ENCODE measurements around the gene LIX1L.
"Not testable (repeated sequence)": the region's sequence is repeated elsewhere in the genome, so short reads cannot be mapped to it uniquely, and the experiment has no call there.

LIX1L gene

DNA sequence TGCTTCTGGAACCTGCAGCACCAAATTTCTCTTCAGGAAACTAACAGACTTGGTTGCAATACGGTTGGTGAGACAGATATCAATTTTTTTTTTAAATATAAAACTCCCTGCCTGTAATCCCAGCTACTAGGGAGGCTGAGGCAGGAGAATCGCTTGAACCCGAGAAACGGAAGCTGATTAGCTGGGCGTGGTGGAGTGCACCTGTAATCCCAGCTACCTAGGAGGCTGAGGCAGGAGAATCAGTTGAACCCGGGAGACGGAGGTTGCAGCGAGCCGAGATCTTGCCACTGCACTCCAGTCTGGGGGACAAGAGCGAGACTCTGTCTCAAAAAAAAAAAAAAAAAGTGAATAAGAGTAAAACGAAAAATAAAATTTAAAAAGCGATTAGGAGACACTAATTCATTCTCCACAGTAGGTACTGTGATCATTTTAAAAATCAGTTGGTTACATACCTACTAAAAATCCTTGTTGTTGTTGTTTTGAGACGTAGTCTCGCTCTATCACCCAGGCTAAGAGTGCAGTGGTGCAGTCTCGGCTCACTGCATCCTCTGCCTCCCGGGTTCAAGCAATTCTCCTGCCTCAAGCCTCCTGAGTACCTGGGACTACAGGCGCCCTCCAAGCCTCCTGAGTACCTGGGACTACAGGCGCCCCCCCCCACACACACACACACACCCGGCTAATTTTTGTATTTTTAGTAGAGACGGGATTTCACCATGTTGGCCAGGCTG is 29.7 kb downstream of the LIX1L start:
- DNase-seq: peak; percentile 71

DNA sequence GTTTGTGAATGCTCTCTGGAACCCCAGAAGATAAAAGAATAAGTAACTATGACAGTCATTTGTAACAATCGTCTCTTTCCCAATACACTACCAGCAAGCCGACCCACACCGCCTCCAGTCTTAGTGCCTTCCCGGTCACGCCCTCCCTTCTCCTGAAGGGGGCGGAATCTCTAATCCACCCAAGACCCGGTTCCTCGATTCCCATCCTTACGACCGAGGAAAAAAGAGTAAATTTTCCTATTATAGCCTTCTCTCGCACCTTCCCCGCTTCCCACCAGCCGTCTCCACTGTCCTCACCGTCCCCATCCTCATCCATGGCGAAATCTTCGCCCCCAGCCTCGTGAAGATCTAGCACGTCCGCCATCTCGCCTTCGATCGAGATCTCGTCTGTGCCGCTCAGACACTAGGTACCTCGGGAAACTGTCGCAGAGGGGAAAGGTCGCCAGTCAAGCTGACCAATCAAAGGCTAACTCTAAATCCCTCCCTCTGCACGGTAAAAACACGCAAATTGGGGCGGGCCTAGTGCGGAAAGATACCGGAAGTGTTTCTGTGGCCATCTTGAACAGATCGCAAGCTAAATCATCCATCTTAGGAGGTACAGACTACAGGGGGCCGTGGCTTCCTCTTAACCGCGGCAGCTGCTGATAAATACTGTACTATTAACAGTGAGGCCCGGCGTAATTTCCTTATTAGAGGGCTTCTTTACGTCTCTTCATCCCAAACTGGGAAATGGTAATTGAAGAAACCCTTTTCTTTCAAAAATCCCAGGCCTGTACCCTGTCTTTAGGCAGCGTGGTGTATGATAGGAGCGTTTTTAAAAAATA is 30.5 kb downstream of the LIX1L start, which contains the start of gene RBM8A:
TSS of gene RBM8A (minus strand) at position 422 of the 824 bp plus-strand sequence. CDS start at position 364, 58 bp downstream.
- peak; percentile 99 for DNase-seq

DNA sequence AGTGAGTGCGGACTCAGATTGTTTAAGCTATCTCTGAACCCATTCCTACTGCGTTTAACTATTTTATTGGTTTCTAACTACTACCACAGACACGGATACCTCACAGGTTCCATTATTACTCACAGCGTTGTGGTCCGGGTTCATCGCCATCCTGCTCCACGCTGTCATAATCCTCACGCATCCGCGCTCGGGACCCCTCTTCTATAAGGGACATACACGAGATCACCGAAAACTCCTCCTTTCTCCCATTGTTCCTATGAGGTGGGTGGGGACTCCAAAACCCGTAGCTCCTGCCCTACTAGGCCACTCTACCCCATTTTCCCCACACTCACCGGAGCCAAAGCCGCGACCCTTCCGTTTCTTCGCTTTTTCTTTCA is 31.1 kb downstream of the LIX1L start:
- DNase-seq: no peak

- DNase-seq: no peak
Measured at GRCh38 chr1:145922266-145922665, 35.6 kb downstream of the LIX1L start.

DNA sequence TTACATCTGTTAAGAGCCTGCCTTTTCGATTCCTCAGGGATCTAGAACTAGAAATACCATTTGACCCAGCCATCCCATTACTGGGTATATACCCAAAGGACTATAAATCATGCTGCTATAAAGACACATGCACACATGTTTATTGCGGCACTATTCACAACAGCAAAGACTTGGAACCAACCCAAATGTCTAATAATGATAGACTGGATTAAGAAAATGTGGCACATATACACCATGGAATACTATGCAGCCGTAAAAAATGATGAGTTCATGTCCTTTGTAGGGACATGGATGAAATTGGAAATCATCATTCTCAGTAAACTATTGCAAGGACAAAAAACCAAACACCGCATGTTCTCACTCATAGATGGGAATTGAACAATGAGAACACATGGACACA is 37.5 kb downstream of the LIX1L start:
- DNase-seq: not testable (repeated sequence)

DNA sequence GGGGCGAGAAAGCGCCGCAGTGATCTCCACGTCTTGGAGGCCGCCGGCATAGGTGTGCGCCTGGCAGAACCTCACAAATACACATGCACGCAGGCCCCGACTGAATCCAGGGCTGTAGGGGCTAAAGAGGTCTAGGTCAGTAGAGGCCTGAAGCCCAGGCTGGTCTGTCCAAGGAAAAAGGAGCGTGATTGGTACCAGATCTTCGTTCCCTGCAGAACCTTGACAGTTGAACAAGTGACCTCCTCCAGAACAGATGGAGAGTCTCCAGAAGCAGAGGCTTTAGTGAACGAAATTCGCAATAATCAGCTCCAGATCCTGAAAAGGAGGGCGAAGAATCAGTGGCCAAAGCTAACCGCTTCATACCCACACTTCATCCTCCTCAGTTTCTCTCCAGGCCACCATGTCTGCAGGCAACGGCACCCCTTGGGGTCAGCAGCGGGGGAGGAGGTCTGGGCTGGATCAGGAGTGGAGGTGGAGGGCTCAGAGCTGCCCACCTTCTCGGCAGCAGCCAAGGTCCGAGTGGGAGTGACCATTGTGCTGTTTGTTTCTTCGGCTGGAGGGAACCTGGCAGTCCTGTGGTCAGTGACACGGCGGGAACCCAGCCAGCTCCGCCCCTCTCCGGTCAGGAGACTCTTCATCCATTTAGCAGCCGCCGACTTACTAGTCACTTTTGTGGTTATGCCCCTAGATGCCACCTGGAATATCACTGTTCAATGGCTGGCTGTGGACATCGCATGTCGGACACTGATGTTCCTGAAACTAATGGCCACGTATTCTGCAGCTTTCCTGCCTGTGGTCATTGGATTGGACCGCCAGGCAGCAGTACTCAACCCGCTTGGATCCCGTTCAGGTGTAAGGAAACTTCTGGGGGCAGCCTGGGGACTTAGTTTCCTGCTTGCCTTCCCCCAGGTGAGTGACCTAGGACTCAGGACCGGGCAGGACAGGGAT is 38.6 kb downstream of the LIX1L start:
- peak; percentile 24 for DNase-seq

- DNase-seq: peak; percentile 83
Measured at GRCh38 chr1:145918144-145918991, 39.4 kb downstream of the LIX1L start, which contains the start of gene PEX11B. PEX11B (minus strand) TSS chr1:145918717; CDS start chr1:145918688, 29 bp downstream.

GRCh38 chr1:145917595-145917994 is 40.2 kb downstream of the LIX1L start:
- DNase-seq: no peak

- no peak for DNase-seq
Measured at GRCh38 chr1:145916745-145917144, 41.1 kb downstream of the LIX1L start.

DNA sequence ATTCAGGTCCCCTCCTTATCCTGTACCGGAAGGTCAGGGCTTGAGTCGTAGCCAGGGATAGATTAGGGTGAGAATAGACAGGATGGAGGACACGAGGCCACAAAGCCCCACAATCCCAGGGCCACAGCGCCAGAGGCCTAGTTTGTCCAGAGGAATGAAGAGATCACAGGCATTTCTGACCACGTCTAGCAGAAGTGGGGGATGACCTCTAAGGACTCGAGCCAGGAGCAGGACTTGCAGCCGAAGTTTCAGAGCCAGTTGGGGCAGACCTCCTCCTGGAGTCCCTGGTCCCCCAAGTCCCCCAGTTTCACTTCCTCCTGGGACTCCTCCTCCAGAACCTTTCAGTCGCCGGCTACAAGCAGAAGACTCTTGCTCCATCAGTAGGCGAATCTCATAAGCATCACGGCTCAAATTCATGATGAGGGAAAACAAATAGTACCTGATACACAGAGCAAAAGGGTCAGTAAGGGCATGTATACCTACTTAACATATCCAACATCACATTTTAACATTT is 45.6 kb downstream of the LIX1L start:
- no peak for DNase-seq

DNA sequence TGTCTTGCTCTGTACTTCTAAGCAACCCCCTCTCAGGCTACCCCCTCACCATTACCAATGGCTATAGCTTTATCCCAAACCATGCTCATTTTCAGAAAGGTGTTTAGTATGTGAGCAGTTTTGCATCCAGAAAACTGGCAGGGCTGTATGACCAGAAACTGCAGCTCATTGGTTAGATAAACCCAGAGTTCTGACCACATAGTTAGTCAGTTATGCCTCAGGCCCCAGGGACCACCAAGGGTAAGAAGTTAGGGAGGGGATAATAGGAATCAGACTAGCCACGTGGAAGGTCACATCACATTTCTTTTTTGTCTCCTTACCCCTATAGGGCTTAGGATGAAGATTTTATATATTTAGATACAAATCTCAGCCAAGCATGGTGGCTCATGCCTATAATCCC is 49.2 kb downstream of the LIX1L start:
- DNase-seq: no peak

GRCh38 chr1:145906954-145907753 is 50.7 kb downstream of the LIX1L start:
- DNase-seq: no peak

DNA sequence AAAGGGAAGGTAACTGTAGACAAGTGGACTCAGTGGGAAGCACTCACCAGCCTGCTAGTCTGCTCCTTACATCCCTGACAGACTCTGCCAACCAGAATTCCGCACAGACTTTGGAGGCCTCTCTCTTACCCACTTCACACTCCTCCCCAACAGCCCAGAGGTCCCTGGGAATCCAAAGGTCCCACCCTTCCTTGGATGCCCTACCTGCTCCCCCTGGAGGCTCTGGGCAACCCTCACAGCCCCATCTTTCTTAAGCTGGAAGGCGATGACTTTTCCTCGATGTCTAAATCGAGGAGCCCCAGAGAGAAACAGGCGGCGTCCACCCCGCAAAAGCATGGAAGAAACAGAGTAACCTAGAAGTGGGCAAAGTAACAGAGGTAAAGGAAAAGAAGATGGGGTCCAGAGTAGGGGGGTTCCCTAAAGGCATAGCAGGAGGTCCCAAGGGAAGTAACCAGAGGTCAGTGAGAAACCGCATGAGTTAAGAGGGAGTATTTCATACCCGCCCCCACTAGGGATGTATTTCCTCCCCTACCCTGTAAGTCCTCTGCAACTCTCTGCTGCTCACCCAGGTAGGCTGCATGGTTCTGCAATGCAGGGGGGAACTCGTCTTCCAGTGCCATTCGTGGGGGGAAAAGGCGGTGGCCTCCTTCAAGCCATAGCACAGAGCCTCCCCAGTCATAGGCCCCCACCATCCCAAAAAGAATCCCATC is 56.4 kb downstream of the LIX1L start:
- no peak for DNase-seq

DNA sequence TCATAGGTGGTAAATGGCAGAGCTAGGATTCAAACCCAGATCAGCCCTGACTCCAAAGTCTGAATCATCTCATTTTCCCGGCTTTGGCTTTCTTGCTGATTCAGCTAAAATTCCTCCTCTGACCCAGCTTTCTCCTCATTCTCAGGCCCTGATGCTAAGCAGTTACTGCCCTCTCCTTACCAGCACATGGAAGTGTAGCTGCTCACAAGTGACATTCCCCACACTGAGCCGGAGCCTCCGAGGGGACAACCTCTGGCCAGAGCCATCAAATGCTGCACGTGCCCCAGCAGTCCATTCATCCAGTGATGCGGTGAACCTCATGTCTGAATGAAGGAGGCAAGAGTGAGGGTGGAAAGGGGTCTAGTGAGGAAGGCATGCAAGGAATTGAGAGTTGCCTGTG is 59.1 kb downstream of the LIX1L start:
- DNase-seq: no peak

GRCh38 chr1:145897969-145898368 is 59.8 kb downstream of the LIX1L start:
- DNase-seq: no peak

DNA sequence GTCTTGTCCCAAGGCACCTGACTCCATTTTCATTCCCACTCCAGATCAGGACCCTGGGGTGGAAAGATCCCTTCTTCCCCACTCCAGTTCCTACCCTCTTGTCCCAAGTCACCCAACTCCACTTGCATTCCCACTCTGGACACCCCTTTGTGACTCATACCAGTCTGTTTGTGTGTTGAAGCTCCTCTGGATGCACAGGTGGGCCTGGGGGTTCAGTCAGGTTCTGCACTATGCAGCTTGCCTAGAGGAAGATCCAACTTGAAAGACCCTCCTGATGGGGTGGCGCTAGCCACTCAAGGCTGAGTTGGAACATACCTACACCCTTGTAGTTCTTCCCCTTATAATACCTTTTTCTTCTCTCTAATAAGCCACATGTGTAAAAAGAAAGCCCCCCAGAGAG is 62.3 kb downstream of the LIX1L start:
- no peak for DNase-seq

DNA sequence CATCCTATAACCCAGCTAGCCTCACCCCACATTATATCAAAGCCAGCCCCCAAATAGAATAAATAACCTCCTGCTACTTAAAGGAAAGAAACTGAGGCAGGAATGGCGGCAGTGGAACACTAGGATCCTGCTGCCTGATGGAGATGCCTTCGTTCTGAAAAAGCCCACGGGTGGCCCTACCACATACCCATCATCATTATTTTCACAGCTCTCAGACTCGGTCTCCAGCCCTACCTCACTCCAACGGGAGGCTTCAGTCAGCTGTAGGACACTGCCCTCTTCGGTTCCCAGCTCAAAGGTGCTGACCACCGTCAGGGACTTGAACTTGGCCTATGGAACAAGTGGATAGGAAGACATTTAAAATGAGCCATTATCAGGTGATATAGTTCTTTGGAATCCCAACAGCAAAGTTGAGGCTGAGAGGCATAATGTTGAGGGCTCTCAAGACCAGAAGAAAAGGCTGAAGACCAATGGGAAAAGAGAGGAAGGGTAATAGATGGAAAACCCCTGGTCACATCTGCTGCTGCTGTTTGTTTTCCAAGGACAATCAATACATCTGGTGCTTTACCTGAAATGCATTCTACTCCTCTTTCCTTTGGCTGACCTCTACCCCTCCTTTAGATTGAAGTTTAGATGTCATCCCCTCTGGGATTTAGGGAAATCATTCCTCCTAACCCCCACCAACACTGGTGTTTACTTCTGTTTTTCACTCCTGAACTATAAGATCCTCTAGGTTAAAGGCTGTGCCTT is 64.3 kb downstream of the LIX1L start:
- DNase-seq: no peak

DNA sequence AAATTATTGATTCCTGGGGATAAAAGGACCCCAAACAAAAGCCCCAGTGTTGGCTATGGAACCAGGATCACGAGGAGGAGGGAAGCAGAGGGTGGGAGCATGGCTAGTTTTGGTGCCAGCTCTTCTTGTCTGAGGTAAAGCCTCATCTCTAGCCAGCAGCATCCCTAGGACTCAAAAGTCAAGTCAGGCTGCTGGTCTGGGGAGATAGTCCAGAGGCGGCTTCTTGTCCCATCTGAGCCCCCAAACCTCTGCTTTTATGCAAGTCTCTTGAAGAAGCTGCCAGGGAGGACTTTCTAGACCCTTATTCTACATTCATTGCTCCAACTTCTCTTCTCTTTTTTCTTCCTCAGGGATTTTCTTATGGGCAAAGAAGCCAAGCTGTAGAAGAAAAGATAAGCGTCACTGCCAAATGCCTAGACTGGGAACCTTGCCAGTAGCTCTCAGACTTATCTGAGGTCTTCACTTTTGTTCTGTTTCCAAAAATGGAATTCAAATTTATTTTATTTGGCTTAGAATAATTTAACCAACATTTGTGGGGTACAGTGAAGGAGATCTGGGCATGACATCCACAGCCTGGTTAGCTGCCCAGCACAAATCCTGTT is 65.2 kb downstream of the LIX1L start:
- DNase-seq: peak; percentile 68

Measured in DMS79 treated with DMSO at 0.1 percent for 48 hours (cell line).